Activated T-helper 1 cell treated with anti-CD3 and anti-CD28 coated beads, Interleukin-2, amount 50 U/mL, for 16 hours (primary cell): Measurements from ENCODE around the gene MCM6.
A peak's percentile ranks its signal among the peaks of the same experiment; 100 is the strongest.
"Not testable (repeated sequence)": the region's sequence is repeated elsewhere in the genome, so short reads cannot be mapped to it uniquely, and the experiment has no call there.

Experiments used
- DNase-seq, 2 donors: peaks; one replicate each; pipeline ENCODE4 v3.0.0-alpha.2; 2020; ENCODE audit warnings: low read depth in 1 of 2, low spot score in 1 of 2

MCM6 gene

DNA sequence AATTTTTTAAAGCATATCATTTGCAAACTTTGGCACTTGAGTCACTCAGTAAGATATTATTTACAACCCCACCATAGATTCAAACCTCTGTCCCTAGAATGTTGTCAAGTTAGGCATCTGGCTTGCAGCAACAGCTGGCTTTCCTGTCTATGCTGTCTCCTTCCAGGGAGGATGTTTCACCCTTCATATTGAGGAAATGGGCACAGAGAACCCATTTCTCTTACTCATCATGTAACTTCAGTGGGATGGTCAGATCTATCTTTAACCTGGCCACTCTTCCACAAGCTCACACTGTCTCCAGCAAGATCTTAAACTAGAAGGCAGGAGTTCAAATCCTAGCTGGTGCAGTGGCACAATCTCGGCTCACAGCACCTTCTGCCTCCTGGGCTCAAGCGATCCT, 55.1 kb downstream of the MCM6 start:
- no peak for DNase-seq

DNA sequence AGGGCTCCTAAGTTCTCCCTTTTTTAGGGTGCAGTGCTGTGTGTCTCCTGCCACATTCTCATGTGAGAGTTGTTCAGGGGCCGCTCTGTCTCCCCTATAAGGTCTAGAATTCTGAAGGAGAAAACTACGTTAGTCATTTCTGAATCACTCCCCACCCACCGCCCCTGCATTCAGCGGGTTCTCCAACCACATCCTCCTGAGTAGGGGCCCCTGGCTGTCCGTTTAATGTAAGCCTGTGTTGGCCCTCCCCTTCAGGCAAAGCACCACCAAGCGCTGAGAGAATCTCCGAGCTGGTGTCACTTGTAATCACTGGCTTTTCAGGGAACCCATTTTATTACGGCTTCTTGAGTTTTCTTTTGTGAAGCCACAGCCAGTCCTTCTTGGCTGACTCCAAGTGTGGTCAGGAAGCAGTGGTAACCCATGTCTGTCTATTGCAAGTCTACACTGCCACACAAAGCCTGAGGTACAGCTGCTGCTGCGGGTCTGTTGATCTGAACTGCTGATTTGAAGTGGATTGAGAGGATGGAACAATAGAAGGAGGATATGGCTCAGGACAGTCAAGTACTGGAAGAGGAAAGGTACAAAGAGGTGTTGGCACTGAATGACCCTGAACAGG, 56.1 kb downstream of the MCM6 start:
- DNase-seq = peak; percentile 13 to 41

DNA sequence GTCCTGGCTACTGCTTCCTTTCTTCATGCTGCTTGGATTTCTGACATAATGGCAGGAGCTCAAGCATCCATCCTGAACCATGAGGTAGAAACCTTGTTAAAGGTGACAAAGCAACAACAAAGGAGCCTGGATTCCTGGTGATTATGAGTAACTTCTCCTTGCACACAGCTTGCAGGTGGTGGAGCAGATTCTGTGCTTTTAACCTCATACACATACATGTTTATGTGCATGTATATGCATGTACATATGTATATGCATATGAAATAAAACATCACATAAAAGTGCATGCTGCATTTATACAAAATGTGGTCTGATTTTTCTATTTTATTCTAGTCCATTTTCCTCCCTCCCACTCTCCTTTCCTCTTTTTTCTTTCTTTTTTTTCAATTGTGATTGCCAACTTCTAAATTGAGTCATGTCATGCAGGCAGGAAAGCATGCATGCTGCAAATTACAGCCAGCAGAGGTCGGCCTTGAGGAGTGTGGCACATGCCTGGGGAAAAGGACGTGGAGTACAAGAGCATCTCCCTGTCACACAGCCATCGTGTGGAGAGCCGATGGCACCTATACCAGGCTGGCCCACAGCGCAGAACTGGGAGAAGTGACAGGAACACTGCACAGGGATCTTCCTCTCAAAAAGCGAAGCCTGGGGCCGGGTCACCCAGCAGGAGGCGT, 57.2 kb downstream of the MCM6 start:
- no peak for DNase-seq

DNA sequence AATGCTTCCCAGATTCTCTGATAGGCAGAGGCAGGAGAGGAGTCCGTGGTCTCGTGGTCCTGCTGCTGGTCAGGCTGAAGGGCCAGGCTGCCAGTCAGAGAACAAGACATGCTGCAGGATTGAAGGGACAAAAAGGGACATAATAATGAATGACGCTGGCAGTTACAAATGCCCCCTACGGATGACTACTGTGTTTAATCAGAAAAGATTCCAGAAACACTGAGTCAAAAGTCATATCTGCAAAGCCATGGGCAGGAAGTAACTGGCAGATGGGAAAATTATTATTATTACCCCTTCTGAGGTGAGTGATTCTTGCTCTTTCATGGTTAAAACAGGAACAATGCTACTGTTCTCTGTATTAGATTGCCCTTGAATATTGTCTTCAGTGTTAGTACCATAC, 58.3 kb downstream of the MCM6 start:
- DNase-seq = no peak

DNA sequence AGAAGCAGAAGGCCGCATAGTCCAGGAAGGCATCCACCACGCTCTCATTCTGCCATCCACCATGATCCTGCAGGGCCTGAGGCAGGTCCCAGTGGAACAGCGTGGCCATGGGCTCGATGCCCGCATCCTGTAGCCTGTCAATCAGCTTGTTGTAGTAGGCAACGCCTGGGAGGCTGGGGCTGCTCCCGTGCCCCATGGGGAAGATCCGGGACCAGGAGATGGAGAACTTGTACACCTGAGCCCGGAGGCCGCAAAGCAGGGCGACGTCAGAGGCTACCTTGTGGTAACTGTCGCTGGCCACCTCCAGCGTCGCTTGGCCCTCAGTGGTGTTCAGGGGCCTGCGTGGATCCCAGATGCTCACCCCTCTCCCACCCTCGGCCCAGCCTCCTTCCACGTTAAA, 58.8 kb downstream of the MCM6 start:
- DNase-seq = no peak

DNA sequence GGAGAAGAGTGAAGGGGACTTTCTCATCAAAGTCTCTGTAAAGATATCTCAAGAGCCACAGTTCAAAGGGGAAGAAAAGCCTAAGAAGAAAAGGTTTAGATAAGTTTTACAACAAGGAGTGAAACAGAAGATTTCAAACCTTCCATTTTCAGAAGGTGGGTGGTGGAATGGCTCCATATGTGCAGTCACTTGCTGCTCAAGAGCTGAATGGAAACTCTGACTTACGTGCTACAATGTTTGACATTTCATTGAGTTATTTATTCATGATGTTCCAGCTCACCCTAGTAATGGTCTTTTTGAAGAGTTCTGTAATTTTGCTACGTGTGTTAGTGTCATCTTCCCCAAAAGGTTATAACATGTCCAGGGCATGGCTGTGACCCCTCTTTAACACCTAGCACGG, 61.0 kb downstream of the MCM6 start:
- no peak for DNase-seq

DNA sequence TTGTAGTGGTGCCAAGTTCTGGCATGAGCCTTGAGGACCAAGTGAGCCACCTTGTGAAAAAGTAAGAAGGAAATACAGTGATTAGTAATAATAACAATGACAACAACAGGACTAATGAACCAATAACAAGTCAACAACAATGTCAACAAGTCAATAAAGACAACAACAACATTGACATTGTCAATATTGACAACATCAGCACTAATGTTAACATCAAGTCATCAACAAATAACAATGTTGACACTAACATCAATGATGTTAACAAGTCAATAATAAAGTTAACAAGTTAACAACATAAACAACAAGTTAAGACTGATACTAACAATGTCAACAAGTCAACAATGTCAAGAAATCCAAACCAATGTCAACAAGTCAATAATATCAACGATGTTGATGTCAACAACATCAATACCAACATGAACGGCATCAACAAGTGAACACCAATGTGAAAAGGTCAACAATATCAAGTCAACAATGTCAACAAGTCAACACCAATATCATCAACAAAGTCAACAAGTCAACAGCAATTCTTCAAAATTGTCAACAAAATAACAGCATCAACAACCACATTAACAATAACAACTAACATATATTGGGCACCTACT, 63.2 kb downstream of the MCM6 start:
- no peak for DNase-seq

DNA sequence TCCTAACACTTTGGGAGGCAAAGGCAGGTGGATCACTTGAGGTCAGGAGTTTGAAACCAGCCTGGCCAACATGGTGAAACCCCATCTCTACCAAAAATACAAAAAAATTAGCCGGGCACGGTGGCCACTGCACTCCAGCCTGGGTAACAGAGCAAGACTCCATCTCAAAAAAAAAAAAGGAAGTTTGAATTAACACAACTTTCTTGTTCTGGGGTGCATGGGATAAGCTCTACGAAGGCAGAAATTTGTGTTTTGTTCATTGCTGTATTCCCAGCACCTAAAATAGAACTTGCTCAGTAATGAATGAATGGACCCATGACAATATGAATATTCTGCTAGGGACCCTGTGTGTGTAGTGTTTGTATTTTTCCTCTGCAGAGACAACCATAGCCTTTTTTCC, 68.4 kb downstream of the MCM6 start:
- not testable (repeated sequence) for DNase-seq

DNA sequence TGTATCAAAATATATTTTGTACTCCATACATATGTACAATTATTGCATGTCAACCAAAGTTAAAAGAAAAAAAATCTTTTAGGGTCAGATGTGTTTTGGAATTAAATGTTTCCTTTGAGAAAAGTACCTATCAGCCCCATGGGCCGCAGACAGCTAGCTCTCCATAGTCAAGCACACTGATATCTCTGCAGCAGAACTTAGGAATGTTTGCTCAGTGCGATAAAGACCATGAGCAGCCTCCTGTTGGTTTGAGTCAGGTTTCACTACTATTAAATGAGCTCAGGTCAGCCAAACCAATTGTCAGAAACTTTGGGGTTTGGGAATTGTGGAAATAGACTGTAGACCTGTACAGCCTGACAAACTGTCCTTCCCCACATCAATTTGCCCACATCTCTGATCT, 73.0 kb downstream of the MCM6 start:
- no peak for DNase-seq

DNA sequence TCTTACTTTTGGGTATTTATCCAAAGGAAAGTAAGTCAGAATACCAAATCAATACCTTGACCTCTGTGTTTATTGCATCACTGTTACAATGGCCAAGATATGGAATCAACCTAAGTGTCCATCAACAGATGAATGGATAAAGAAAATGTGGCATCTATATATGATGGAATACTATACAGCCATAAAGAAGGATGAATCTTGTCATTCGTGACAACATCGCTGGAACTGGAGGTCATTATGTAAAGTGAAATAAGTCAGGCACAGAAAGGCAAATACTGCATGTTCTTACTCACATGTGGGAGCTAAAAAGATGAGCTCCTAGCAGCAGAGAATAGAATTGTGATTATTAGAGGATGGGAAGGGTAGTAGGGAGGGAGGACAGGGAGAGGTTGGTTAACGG, 73.9 kb downstream of the MCM6 start:
- DNase-seq = no peak

DNA sequence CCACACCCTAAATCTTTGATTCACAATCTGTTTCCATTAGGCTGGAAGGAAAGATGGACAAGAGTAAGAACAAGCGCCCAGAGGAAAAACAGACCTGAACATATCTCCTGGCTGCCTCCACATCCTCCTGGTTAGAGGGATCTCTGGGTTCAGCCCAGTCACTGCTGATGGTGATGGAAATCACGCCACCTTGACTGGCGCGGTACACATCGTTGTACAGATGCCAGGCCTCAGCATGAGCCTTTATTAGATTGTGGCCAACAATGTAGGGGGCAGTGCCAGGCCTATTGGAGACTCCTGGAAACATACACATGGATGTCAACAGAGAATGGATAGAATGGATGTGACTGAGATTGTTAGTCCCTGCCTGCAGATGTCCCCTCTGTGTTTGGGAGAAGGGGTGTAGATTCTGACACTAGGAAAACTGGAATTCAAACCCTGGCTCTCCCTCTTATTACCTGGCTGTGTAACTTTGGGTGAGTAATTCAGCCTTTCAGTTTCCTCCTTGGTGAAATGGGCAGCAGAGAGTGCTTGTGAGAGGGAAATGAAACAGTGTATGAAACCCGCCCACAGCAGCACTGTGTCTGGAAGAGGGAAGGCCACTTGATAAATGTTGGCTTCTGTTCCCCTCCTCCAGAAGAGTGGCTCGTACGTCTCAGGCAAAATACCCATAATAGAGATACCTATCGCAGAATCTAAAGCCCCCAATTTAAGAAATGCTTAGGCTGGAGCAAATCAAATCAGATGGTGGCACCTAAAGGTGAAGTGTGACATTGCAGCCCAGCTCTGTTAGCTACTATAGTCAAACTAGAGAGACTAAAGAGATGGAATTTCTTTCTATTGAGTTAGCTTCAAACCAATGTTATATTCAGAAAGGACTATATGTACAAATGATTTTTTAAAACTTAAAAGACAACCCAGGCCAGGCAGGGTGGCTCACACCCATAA, 75.5 kb downstream of the MCM6 start:
- no peak for DNase-seq

DNA sequence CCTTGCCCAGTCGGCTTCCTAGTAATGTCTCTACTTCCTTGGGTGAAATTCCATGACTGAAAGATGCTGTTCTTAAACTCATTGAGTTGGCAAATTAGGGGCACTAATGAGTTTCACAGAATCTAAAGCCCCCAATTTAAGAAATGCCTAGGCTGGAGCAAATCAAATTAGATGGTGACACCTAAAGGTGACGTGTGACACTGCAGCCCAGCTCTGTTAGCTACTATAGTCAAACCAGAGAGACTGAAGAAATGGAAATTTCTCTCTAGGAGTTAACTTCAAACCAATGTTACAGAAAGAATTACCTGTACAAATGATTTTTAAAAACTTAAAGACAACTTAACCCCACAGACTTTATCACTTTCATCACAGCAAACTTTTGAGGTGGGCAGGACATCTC, 76.5 kb downstream of the MCM6 start:
- DNase-seq = no peak

DNA sequence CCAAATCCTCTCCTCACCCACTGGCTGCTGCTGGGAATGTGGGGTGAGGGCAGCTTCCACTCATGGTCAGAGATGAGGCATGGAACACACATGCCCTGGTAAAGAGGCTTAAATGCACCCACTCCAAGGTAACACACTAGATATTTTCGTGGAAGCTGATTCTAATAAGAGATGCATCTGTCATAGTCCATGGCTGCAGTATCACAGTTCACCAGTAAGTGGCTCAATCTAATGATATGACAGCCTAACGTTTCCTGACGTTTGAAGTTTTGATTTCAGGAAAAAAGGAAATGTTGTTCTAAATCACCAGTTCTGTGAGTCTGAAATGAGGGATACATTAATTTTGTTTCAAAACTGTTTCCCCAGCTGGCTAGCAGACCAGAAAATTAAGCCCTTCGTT, 77.5 kb downstream of the MCM6 start:
- no peak for DNase-seq

DNA sequence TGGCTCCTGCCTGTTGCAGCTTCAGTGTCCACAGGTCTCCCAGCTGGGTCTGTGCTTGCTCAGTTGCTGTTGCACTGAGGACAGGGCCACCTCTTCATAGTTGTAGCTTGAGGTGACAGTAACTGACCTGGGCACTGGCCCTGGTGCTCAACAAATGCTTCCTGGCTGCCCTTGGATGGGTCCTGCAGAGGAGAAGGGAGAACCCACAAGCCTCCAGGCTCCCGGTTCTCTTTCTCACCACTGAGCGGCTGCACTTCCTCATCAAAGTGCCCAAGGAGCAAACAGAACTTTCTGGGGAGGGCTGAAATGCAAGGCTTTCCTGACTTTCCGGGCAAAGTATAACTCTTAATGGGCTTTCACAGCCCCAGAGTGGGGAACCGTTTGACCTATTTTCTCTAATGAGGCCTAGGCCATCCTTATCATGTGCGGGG, 78.0 kb downstream of the MCM6 start:
- DNase-seq = no peak

DNA sequence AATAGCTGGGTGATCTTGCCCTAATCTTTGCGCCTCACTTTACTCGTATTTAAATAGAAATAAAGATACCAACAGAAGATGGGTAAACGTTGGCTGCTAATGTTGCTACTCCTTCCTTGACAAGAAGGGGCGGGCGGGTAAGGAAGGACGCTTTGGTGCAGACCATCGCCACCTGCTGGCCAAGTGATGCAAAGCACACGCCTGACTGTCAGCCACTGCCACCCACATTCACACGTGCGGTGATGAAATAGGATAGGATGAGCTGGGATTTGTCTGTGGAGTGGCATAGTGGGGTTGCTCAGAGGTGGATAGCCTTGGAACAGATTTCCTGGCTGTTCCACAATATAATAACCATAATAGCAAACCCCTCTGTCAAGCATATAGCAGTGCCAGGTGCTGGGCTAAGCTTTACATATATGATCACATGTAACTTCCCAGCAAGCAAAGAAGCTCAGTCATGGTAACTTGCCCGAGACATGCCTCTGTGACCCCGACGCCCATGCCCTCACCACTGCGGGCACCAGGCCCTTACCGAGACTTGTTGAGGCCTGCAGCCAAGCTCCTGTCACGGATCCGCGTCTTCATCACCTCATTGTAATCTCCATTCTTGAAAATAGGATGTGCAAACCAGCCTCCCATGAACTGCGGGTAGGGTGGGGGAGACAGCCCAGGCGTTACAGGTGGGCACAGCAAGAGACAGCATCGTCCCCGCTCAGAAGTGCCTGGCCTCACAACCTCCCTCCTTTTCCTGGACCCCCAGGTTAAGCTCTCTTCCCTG, 78.6 kb downstream of the MCM6 start:
- peak; percentile 48 to 55 for DNase-seq

DNA sequence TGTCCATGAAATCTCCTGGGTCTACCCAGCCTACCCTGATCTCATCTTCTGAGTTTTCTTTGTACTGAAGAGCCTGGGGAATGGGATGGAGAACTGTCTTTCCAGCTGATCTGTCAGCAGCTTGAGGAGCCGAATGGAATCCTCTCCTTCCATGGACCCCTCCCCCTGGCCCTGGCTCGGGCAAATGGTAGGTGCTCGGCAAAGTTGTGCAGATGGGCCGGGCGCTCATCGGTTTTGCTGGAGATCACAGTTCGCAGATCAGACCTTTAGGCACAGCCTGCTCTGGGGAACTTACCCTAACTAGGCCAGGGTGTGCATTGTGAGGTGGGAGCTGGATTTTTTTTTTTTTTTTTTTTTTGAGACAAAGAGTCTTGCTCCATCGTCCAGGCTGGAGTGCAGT, 79.6 kb downstream of the MCM6 start:
- no peak for DNase-seq

DNA sequence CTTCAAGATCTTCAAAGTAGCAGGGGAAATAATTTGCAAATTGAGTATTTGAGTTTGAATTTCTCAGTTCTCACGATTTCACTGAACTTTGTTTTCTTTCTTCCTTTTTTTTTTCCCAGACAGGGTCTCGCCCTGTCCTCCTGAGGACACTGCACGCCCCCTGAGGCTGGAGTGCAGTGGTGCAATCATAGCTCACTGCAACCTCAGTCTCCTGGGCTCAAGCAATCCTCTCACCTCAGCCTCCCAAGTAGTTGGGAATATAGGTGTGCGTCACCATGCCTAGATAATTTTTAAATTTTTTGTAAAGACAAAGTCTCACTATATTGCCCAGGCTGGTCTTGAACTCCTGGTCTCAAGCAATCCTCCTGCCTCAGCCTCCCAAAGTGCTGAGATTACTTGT, 80.6 kb downstream of the MCM6 start:
- not testable (repeated sequence) for DNase-seq

DNA sequence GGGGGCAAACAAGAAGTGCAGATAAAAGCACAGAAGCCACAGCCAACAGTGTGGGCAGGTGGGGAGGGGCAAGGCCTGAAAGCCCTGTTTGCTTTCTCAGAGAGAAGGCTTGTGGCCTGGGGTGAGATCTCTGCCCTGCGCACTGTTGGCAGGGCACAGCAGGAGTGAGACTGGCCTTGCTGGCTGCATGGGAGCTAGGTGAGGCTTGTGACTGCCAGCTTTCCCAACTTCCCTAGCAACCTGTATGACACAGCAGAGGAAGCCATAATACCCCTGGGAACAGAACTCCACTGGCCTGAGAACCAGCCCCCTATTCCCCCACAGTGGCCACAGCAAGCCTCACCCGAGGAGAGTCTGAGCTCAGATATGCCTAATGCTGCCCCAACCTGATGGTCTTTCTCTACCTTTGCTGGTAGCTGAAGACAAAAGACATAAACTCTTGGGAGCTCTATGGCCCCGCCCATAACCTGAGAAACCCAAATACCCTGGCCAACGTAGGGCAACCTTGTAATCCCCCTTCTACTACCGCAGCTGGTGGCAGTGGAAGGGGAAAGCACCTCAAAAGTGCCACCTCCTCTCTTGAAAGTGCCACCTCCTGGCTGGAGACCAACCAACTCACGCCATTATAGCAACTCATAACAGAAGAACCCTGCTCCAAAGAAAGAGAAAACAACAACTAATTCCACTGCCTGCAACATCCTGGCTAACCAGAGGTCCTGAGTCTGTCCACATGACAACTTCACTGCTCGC, 83.7 kb downstream of the MCM6 start:
- no peak for DNase-seq

DNA sequence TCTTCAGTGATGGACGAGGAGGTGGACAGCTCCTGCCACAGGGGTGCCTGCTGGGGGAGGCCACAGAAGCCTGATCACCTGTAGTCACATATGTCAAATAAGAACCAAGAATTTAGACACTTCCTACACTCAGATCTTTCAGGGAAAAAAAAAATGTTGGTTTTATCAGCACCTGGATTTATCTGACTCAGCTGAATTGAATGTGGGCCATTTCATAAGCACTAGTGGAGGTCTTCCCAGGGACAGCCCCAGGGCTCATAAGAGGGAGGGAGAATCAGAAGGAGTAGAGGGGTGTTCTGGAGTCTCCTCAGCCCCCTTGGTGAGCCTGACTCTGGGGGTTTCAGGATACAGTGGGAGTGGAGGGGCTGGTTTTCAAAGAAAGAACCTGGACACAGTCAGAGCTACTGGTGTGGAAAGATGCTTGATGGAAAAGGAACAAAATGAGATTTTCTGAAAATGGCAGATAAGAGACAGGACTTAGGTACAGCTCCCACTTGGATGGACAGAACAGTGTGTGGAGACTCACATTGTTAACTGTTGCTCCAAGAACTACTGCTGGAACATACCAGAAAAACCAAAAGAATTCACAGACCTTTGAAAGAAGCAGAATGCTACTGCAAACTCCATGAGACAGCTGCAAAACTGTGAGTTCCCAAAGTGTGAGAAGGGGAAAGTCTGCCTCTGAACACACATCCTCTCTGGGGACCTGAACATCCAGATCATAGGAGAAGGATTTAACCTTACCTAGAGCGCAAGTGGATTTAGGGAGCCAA, 84.6 kb downstream of the MCM6 start:
- no peak for DNase-seq
